ENCODE results near the gene ANKRA2. TPM values are rescaled to one million over a fixed set of nuclear protein-coding genes. Genes with fewer than 3 reads are reported as not detected.

Gene ANKRA2, protein sequence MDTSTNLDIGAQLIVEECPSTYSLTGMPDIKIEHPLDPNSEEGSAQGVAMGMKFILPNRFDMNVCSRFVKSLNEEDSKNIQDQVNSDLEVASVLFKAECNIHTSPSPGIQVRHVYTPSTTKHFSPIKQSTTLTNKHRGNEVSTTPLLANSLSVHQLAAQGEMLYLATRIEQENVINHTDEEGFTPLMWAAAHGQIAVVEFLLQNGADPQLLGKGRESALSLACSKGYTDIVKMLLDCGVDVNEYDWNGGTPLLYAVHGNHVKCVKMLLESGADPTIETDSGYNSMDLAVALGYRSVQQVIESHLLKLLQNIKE
- 61.4 TPM for total RNA-seq

GRCh38 chr5:73565139-73565968 lies at the start of gene ANKRA2, which contains the start of gene UTP15:
Gene ANKRA2, minus strand, starts transcription at chr5:73565639. Its CDS starts 2,758 bp downstream, at chr5:73562881.
Gene UTP15, plus strand, starts transcription at chr5:73565743. Its CDS starts 1,602 bp downstream, at chr5:73567345.

Other genes with a start within 250 kb of the ANKRA2 start
- gene FOXD1, start 116.9 kb downstream of the ANKRA2 start, total RNA-seq = 3.8 TPM
- gene BTF3, start 67.2 kb downstream of the ANKRA2 start, total RNA-seq = 293 TPM
- gene UTP15, start 104 bp upstream of the ANKRA2 start, total RNA-seq = 39.7 TPM
- gene ARHGEF28, start 60.6 kb upstream of the ANKRA2 start, total RNA-seq = 30.0 TPM